GM23338 (cell line): Measurements from ENCODE around the gene UFD1. TPM values are rescaled to one million over a fixed set of nuclear protein-coding genes. Genes with fewer than 3 reads are reported as not detected.

Experiments used
- ATAC-seq: fragments of 200-7000 bp; cut with Tn5 transposase; 3 replicates; pipeline ENCODE4 v1.9.1; 2020
- DNase-seq: peaks from one replicate; pipeline ENCODE4 v3.0.0-alpha.2; 2015; ENCODE audit warnings: low spot score
- H2AFZ ChIP-seq: fragments of 200-600 bp; sonication (generic); 2 replicates; pipeline ENCODE4 v1.8.0; 2016; ENCODE audit warnings: antibody characterized with exemption, mild to moderate bottlenecking, moderate library complexity
- H3F3A ChIP-seq: fragments of 200-600 bp; sonication (generic); replicated peaks from 2 replicates; pipeline ENCODE4 v1.8.0; 2017; ENCODE audit warnings: antibody characterized with exemption, mixed run types, low read depth
- H3K27ac ChIP-seq: fragments of 200-600 bp; sonication (generic); 2 replicates; pipeline ENCODE4 v1.6.1; 2016; ENCODE audit warnings: low read depth
- H3K27me3 ChIP-seq: fragments of 200-600 bp; sonication (generic); 2 replicates; pipeline ENCODE4 v1.8.0; 2016; ENCODE audit warnings: mild to moderate bottlenecking, mixed run types, moderate library complexity; ENCODE audit not compliant: insufficient read depth
- H3K36me3 ChIP-seq: fragments of 200-600 bp; sonication (generic); 2 replicates; pipeline ENCODE4 v1.8.0; 2016; ENCODE audit warnings: mild to moderate bottlenecking; ENCODE audit not compliant: insufficient read depth
- H3K4me1 ChIP-seq: fragments of 200-600 bp; sonication (generic); 2 replicates; pipeline ENCODE4 v1.8.0; 2016; ENCODE audit warnings: mild to moderate bottlenecking, moderate library complexity; ENCODE audit not compliant: insufficient read depth
- H3K4me2 ChIP-seq: fragments of 200-600 bp; sonication (generic); 2 replicates; pipeline ENCODE4 v1.7.1; 2017; ENCODE audit warnings: mixed run types
- H3K4me3 ChIP-seq: fragments of 200-600 bp; sonication (generic); 2 replicates; pipeline ENCODE4 v1.6.1; 2016; ENCODE audit warnings: mixed run types
- H3K79me2 ChIP-seq: fragments of 200-600 bp; sonication (generic); replicated peaks from 2 replicates; pipeline ENCODE4 v1.8.0; 2017; ENCODE audit warnings: mild to moderate bottlenecking; ENCODE audit not compliant: insufficient read depth
- H3K9me2 ChIP-seq: fragments of 200-600 bp; sonication (generic); 2 replicates; pipeline ENCODE4 v1.8.0; 2017; ENCODE audit not compliant: insufficient read depth
- H4K20me1 ChIP-seq: fragments of 200-600 bp; sonication (generic); replicated peaks from 2 replicates; pipeline ENCODE4 v1.8.0; 2017; ENCODE audit warnings: mild to moderate bottlenecking; ENCODE audit not compliant: insufficient read depth
- H3K27ac Mint-ChIP-seq: 2 replicates; pipeline ENCODE4 v1.8.0; 2020; ENCODE audit warnings: inconsistent platforms, mild to moderate bottlenecking, moderate library complexity, mixed read lengths
- H3K27me3 Mint-ChIP-seq: 3 replicates; pipeline ENCODE4 v1.8.0; 2022; ENCODE audit warnings: low read depth, mild to moderate bottlenecking, moderate library complexity, mixed read lengths, inconsistent platforms; ENCODE audit not compliant: insufficient read depth, poor library complexity
- H3K36me3 Mint-ChIP-seq: 3 replicates; pipeline ENCODE4 v1.8.0; 2021; ENCODE audit warnings: low read depth, mild to moderate bottlenecking, inconsistent platforms, moderate library complexity, mixed read lengths
- H3K4me1 Mint-ChIP-seq: 3 replicates; pipeline ENCODE4 v1.8.0; 2020; ENCODE audit warnings: mild to moderate bottlenecking, inconsistent platforms, mixed read lengths
- H3K4me3 Mint-ChIP-seq: 3 replicates; pipeline ENCODE4 v1.8.0; 2021; ENCODE audit warnings: moderate library complexity, mild to moderate bottlenecking, inconsistent platforms, mixed read lengths
- H3K9me3 Mint-ChIP-seq: 3 replicates; pipeline ENCODE4 v1.8.0; 2020; ENCODE audit warnings: moderate library complexity, mild to moderate bottlenecking, inconsistent platforms, mixed read lengths
- CREB1 ChIP-seq: fragments of 250-450 bp; sonication (Bioruptor Pico); IDR thresholded peaks from 2 replicates; pipeline ENCODE4 v1.5.0; 2020; ENCODE audit warnings: low read depth, mild to moderate bottlenecking, moderate library complexity
- ETS1 ChIP-seq: IDR thresholded peaks from 2 replicates; pipeline ENCODE4 v1.6.1; 2016; ENCODE audit warnings: antibody characterized with exemption
- EZH2 ChIP-seq: fragments of 200-600 bp; sonication (generic); IDR thresholded peaks from one replicate; pipeline ENCODE4 v1.8.0; 2017; ENCODE audit warnings: antibody characterized with exemption, mild to moderate bottlenecking, low read depth; ENCODE audit not compliant: unreplicated experiment
- EZH2phosphoT487 ChIP-seq: fragments of 200-600 bp; sonication (generic); IDR thresholded peaks from one replicate; pipeline ENCODE4 v1.8.1; 2018; ENCODE audit warnings: antibody characterized with exemption; ENCODE audit not compliant: unreplicated experiment
- JUNB ChIP-seq: IDR thresholded peaks from one replicate; pipeline ENCODE4 v1.6.1; 2016; ENCODE audit warnings: antibody characterized with exemption; ENCODE audit not compliant: unreplicated experiment
- NANOG ChIP-seq: IDR thresholded peaks from 2 replicates; pipeline ENCODE4 v1.6.1; 2016; ENCODE audit warnings: antibody characterized with exemption, borderline replicate concordance
- POLR2AphosphoS5 ChIP-seq: IDR thresholded peaks from 2 replicates; pipeline ENCODE4 v1.6.1; 2016; ENCODE audit warnings: antibody characterized with exemption, low read depth
- REST ChIP-seq: IDR thresholded peaks from one replicate; pipeline ENCODE4 v1.6.1; 2018; ENCODE audit warnings: antibody characterized with exemption; ENCODE audit not compliant: unreplicated experiment
- STAT1 ChIP-seq: IDR thresholded peaks from one replicate; pipeline ENCODE4 v1.6.1; 2016; ENCODE audit warnings: antibody characterized with exemption; ENCODE audit not compliant: unreplicated experiment
- ZNF114 ChIP-seq: fragments of 250-450 bp; sonication (Bioruptor Pico); IDR thresholded peaks from 2 replicates; pipeline ENCODE4 v1.5.0; 2020; ENCODE audit warnings: mild to moderate bottlenecking, moderate library complexity
- ZNF331 ChIP-seq: fragments of 250-450 bp; sonication (Bioruptor Pico); IDR thresholded peaks from 2 replicates; pipeline ENCODE4 v1.5.0; 2020; ENCODE audit warnings: low read depth, mild to moderate bottlenecking, moderate library complexity
- ZNF462 ChIP-seq: fragments of 250-450 bp; sonication (Bioruptor Pico); IDR thresholded peaks from 2 replicates; pipeline ENCODE4 v1.5.0; 2020; ENCODE audit warnings: mild to moderate bottlenecking, moderate library complexity
- polyA plus RNA-seq: library from polyadenylated mRNA; unstranded; fragments of >200 nt; fragmentation: Nextera tagmentation; extraction: Ambion mirVana; gene quantifications from 2 replicates; pipeline ENCODE4 v1.2.1, GENCODE V29; 2016
- total RNA-seq: library from RNA; depleted of rRNA; stranded (reverse); fragments of >200 nt; shearing (Covaris generic); gene quantifications from 2 replicates; pipeline ENCODE4 v1.2.3, GENCODE V29; 2014
- TF ChIP-seq, protein P1 (sequence below), 2 experiments: fragments of 200-600 bp in 1 of 2; sonication (generic) in 1 of 2; conservative IDR thresholded peaks; 2 replicates each; pipeline versions ENCODE4 v1.5.1 to v1.6.1; 2016 to 2017; ENCODE audit warnings: antibody characterized with exemption in 2 of 2, low read depth in 2 of 2, mild to moderate bottlenecking in 2 of 2, moderate library complexity in 1 of 2

Gene UFD1
- total and polyA plus RNA-seq, 2 experiments from 2014 or later, result 53.5 to 93.8 TPM

DNA sequence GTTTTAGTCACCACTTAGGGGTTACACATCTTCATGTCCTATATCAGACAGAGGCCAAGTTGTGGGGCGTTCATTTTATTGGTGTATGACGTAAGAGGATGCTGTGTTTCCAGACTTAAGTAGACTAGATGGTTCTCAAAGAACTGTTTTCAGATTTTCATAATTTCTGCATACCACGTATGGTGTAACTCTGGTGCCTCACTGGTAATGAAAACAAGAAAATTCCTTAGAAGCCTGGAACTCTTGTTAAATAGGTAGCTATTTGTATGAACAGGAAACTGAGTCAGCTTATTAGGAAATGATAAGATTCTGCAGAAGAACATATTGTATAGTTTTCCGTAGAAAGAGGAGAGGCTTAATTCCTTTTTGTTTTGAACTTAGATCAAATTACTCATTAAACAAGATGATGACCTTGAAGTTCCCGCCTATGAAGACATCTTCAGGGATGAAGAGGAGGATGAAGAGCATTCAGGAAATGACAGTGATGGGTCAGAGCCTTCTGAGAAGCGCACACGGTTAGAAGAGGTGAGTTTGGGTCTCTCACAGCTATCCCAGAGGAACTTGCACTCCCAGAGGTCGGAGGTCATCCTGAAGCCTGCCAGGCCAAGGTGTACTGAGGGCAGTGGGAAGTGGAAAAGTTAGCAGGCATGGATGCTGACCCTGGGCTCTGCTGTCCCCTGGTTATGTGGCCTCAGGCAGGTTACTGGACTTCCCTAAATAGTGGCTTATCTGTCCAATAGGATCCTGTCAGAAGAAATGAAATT, 4.7 kb upstream of the UFD1 start:
- Mint-ChIP-seq H3K9me3 (no peaks in the 10 kb centered on the region), H3K4me3 (no peak overlapping the region), H3K36me3 (peaks cover 45% of the 10 kb centered on the region), H3K27ac (no peak overlapping the region), H3K27me3 (peaks cover 3% of the 10 kb centered on the region), H3K4me1 (peaks cover 7% of the 10 kb centered on the region; the same call in 2 of the 3 replicates)
- peaks cover 7% of the 10 kb centered on the region for H3K4me1 ChIP-seq
- peaks cover 14% of the 10 kb centered on the region for H3K79me2 ChIP-seq
- DNase-seq (no peak), ATAC-seq (no peak)
- H3K36me3 ChIP-seq, result peaks cover 35% of the 10 kb centered on the region
- TF ChIP-seq ZNF331 (CRISPR knock-in tag), result no peak
- no peak for TF ChIP-seq ZNF114 (CRISPR knock-in tag)
- TF ChIP-seq EZH2phosphoT487, result no peak
- TF ChIP-seq STAT1, result no peak
- TF ChIP-seq ZNF462 (CRISPR knock-in tag), result no peak
- no peak for TF ChIP-seq CREB1
- TF ChIP-seq POLR2AphosphoS5, result no peak
- TF ChIP-seq, protein P1, sequence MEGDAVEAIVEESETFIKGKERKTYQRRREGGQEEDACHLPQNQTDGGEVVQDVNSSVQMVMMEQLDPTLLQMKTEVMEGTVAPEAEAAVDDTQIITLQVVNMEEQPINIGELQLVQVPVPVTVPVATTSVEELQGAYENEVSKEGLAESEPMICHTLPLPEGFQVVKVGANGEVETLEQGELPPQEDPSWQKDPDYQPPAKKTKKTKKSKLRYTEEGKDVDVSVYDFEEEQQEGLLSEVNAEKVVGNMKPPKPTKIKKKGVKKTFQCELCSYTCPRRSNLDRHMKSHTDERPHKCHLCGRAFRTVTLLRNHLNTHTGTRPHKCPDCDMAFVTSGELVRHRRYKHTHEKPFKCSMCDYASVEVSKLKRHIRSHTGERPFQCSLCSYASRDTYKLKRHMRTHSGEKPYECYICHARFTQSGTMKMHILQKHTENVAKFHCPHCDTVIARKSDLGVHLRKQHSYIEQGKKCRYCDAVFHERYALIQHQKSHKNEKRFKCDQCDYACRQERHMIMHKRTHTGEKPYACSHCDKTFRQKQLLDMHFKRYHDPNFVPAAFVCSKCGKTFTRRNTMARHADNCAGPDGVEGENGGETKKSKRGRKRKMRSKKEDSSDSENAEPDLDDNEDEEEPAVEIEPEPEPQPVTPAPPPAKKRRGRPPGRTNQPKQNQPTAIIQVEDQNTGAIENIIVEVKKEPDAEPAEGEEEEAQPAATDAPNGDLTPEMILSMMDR (conservative IDR thresholded peaks at IDR 0.05; ENCODE audit: low read depth in 2 of 2), result no peak
- TF ChIP-seq ETS1, result no peak
- no peak for TF ChIP-seq EZH2
- TF ChIP-seq NANOG, result no peak
- no peak for TF ChIP-seq JUNB
- TF ChIP-seq REST, result no peak
- H3K4me2 ChIP-seq, result no peak overlapping the region
- no peaks in the 10 kb centered on the region for H3F3A ChIP-seq
- no peaks in the 10 kb centered on the region for H3K27me3 ChIP-seq
- no peak overlapping the region for H2AFZ ChIP-seq
- H3K27ac ChIP-seq, result no peak overlapping the region
- peaks cover 19% of the 10 kb centered on the region for H4K20me1 ChIP-seq
- H3K4me3 ChIP-seq, result no peak overlapping the region
- no peaks in the 10 kb centered on the region for H3K9me2 ChIP-seq
